ENCODE data around the gene COTL1. TPM values are rescaled to one million over a fixed set of nuclear protein-coding genes. Genes with fewer than 3 reads are reported as not detected.

Gene COTL1
- polyA plus RNA-seq, 2 of the 4 experiments (the other 2 are of a cell fraction), result 89.7 to 372 TPM

GRCh38 chr16:84540194-84540593 lies 77.7 kb downstream of the COTL1 start:
- CTCF ChIA-PET, result interaction anchor here (0.8 to 2.6 kb wide), 7 partner anchors 13 to 584 kb away, joined by 3 to 11 read pairs (median 4); no protein-coding TSS in a partner anchor
- no peak for FAIRE-seq

GRCh38 chr16:84538222-84538840 lies 79.5 kb downstream of the COTL1 start:
- WGBS (ENCODE audit: missing lambda C conversion rate), result 82% methylated on average over 6 of the region's 6 CpGs
- Histone ChIP-seq H3K9me3 (no peaks in the 10 kb centered on the region), H3K27ac (no peak overlapping the region), H3K4me2 (no peak overlapping the region), H3K4me3 (no peak overlapping the region), H3K4me1 (peaks cover 3% of the 10 kb centered on the region; the same call in 2 of the 3 replicates)
- CTCF ChIA-PET, result interaction anchor here (0.7 to 2.6 kb wide), 4 partner anchors 14 to 133 kb away, joined by 3 to 11 read pairs (median 4); no protein-coding TSS in a partner anchor
- DNase-seq (ENCODE audit: low read depth in 1 of 2, low spot score in 1 of 2) (no peak), ATAC-seq (no peak), FAIRE-seq (no peak)
- POLR2A ChIA-PET, result no interaction called here
- no peak for TF ChIP-seq CEBPB (IDR thresholded peaks at IDR 0.05)
- no peak for TF ChIP-seq ATOH8 (CRISPR knock-in tag; IDR thresholded peaks at IDR 0.05; ENCODE audit: low read depth)
- no peak for TF ChIP-seq ZNF302 (CRISPR knock-in tag; IDR thresholded peaks at IDR 0.05)
- no peak for TF ChIP-seq FOXS1 (CRISPR knock-in tag; IDR thresholded peaks at IDR 0.05)
- TF ChIP-seq EHF (CRISPR knock-in tag; IDR thresholded peaks at IDR 0.05), result no peak
- no peak for TF ChIP-seq NPAS2 (CRISPR knock-in tag; IDR thresholded peaks at IDR 0.05; ENCODE audit: borderline replicate concordance)
- TF ChIP-seq NFE2L2 (conservative IDR thresholded peaks at IDR 0.05; ENCODE audit: low read length), result no peak
- TF ChIP-seq RFX5 (IDR thresholded peaks at IDR 0.05), result no peak
- TF ChIP-seq HMGXB4 (CRISPR knock-in tag; IDR thresholded peaks at IDR 0.05; ENCODE audit: borderline replicate concordance), result no peak
- TF ChIP-seq JUNB (IDR thresholded peaks at IDR 0.05), result no peak
- no peak for TF ChIP-seq GATA3 (IDR thresholded peaks at IDR 0.05; ENCODE audit: borderline replicate concordance)
- TF ChIP-seq KDM1A (IDR thresholded peaks at IDR 0.05; ENCODE audit: low read depth), result no peak
- TF ChIP-seq HEYL (CRISPR knock-in tag; IDR thresholded peaks at IDR 0.05), result no peak
- TF ChIP-seq RNF2 (IDR thresholded peaks at IDR 0.05; ENCODE audit: borderline replicate concordance, low read depth), result no peak
- TF ChIP-seq MYC (IDR thresholded peaks at IDR 0.05; ENCODE audit: borderline replicate concordance, low read length), result no peak
- no peak for TF ChIP-seq POLR2A (IDR thresholded peaks at IDR 0.05; ENCODE audit: low read length)
- TF ChIP-seq EHMT2 (IDR thresholded peaks at IDR 0.05; ENCODE audit: low read depth), result no peak
- no peak for TF ChIP-seq HOXA7 (CRISPR knock-in tag; IDR thresholded peaks at IDR 0.05)
- no peak for TF ChIP-seq CBX8 (IDR thresholded peaks at IDR 0.05)
- no peak for TF ChIP-seq REST (IDR thresholded peaks at IDR 0.05)

More at GRCh38 chr16:84540194-84540593, 77.7 kb downstream of the COTL1 start:
- 81% methylated on average over 4 of the region's 4 CpGs for WGBS (ENCODE audit: missing lambda C conversion rate)
- H3K4me2 ChIP-seq, result no peak overlapping the region
- peaks cover 8% of the 10 kb centered on the region; the same call in 1 of the 3 replicates for H3K4me1 ChIP-seq
- no peak for TF ChIP-seq MAZ (IDR thresholded peaks at IDR 0.05; ENCODE audit: borderline replicate concordance, low read depth, low read length)
- no peak for TF ChIP-seq CHD2 (IDR thresholded peaks at IDR 0.05; ENCODE audit: low read length, partially characterized antibody)
- H3K9me3 ChIP-seq, result no peaks in the 10 kb centered on the region
- no peak for ATAC-seq
- no peak for DNase-seq (ENCODE audit: low read depth in 1 of 2, low spot score in 1 of 2)
- H3K4me3 ChIP-seq, result no peak overlapping the region
- POLR2A ChIA-PET, result no interaction called here
- no peak overlapping the region for H3K27ac ChIP-seq

Data from A549 (cell line).